Measurements from ENCODE around the gene CSNK1A1L. TPM values are rescaled to one million over a fixed set of nuclear protein-coding genes. Genes with fewer than 3 reads are reported as not detected.

CSNK1A1L gene
- total and polyA plus RNA-seq, 10 of the 15 experiments (the other 5 are each of a cell fraction or from before 2014, with no cell fraction given), result not detected

DNA sequence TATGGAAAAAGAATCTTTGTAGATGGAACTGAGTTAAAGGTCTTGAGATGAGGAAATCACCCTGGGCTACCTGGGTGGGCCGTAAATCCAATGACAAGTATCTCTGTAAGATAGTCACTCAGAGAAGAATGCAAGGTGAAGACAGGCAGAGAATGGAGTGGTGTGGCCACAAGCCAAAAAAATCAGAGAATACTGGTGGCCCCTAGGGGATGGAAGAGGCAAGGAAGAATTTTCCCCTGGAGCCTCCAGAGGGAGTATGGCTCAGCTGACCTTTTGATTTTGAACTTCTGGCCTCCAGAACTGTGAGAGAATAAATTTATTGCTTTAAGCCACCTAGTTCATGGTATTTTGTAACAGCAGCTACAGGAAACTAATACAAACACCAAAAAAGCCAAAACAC is 32.7 kb upstream of the CSNK1A1L start:
- RAD21 ChIA-PET (ENCODE audit: unreplicated experiment), result no interaction called here
- Histone ChIP-seq H3K27me3 (replicated peaks in 1 of 2; ENCODE audit: control insufficient read depth in 2 of 2, insufficient read depth in 2 of 2, low read length in 1 of 2) (no peaks in the 10 kb centered on the region), H3K4me3 (no peak overlapping the region), H3K4me1 (ENCODE audit: control insufficient read depth, insufficient read depth, low read length) (no peaks in the 10 kb centered on the region), H3K79me2 (ENCODE audit: control insufficient read depth, insufficient read depth, low read length) (no peaks in the 10 kb centered on the region), H4K20me1 (ENCODE audit: control insufficient read depth, insufficient read depth) (no peaks in the 10 kb centered on the region), H3K27ac (ENCODE audit: control insufficient read depth, insufficient read depth) (no peak overlapping the region), H2AFZ (ENCODE audit: control insufficient read depth, low read depth, low read length) (no peak overlapping the region), H3K36me3 (ENCODE audit: control insufficient read depth in 2 of 2, insufficient read depth in 2 of 2, low read length in 1 of 2) (no peaks in the 10 kb centered on the region), H3K9me3 (replicated peaks; ENCODE audit: control insufficient read depth, insufficient read depth, low read length) (no peaks in the 10 kb centered on the region), H3K4me2 (ENCODE audit: control insufficient read depth, insufficient read depth) (no peak overlapping the region), H3K9ac (ENCODE audit: control insufficient read depth, insufficient read depth, low read length) (no peak overlapping the region)
- intact Hi-C loops (cut with micrococcal nuclease; ENCODE audit: unreplicated experiment) (no loop called here), in situ Hi-C loops (cut with MboI) (no loop called here)
- BruUV-seq (replicated peaks), result no TSS peak
- POLR2A ChIA-PET, result no interaction called here
- SMC1A ChIA-PET (ENCODE audit: uncharacterized antibody, unreplicated experiment), result no interaction called here
- FAIRE-seq (no peak), ATAC-seq (no peak), DNase-seq (ENCODE audit: low read depth, low spot score) (no peak)
- WGBS (ENCODE audit: insufficient coverage, insufficient replicate concordance, low lambda C conversion rate, missing lambda C conversion rate), result 57% methylated on average over 1 of the region's 1 CpG
- CTCF ChIA-PET, result no interaction called here
- TF ChIP-seq, protein P1, sequence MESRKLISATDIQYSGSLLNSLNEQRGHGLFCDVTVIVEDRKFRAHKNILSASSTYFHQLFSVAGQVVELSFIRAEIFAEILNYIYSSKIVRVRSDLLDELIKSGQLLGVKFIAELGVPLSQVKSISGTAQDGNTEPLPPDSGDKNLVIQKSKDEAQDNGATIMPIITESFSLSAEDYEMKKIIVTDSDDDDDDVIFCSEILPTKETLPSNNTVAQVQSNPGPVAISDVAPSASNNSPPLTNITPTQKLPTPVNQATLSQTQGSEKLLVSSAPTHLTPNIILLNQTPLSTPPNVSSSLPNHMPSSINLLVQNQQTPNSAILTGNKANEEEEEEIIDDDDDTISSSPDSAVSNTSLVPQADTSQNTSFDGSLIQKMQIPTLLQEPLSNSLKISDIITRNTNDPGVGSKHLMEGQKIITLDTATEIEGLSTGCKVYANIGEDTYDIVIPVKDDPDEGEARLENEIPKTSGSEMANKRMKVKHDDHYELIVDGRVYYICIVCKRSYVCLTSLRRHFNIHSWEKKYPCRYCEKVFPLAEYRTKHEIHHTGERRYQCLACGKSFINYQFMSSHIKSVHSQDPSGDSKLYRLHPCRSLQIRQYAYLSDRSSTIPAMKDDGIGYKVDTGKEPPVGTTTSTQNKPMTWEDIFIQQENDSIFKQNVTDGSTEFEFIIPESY (IDR thresholded peaks at IDR 0.05), result no peak
- TF ChIP-seq, protein P2, sequence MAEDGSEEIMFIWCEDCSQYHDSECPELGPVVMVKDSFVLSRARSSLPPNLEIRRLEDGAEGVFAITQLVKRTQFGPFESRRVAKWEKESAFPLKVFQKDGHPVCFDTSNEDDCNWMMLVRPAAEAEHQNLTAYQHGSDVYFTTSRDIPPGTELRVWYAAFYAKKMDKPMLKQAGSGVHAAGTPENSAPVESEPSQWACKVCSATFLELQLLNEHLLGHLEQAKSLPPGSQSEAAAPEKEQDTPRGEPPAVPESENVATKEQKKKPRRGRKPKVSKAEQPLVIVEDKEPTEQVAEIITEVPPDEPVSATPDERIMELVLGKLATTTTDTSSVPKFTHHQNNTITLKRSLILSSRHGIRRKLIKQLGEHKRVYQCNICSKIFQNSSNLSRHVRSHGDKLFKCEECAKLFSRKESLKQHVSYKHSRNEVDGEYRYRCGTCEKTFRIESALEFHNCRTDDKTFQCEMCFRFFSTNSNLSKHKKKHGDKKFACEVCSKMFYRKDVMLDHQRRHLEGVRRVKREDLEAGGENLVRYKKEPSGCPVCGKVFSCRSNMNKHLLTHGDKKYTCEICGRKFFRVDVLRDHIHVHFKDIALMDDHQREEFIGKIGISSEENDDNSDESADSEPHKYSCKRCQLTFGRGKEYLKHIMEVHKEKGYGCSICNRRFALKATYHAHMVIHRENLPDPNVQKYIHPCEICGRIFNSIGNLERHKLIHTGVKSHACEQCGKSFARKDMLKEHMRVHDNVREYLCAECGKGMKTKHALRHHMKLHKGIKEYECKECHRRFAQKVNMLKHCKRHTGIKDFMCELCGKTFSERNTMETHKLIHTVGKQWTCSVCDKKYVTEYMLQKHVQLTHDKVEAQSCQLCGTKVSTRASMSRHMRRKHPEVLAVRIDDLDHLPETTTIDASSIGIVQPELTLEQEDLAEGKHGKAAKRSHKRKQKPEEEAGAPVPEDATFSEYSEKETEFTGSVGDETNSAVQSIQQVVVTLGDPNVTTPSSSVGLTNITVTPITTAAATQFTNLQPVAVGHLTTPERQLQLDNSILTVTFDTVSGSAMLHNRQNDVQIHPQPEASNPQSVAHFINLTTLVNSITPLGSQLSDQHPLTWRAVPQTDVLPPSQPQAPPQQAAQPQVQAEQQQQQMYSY (CRISPR knock-in tag; IDR thresholded peaks at IDR 0.05), result no peak
- no peak for TF ChIP-seq POLR2A (IDR thresholded peaks at IDR 0.05; ENCODE audit: low read depth, low read length)
- no peak for TF ChIP-seq SP1 (IDR thresholded peaks at IDR 0.05; ENCODE audit: low read depth, low read length)
- TF ChIP-seq, protein P3, sequence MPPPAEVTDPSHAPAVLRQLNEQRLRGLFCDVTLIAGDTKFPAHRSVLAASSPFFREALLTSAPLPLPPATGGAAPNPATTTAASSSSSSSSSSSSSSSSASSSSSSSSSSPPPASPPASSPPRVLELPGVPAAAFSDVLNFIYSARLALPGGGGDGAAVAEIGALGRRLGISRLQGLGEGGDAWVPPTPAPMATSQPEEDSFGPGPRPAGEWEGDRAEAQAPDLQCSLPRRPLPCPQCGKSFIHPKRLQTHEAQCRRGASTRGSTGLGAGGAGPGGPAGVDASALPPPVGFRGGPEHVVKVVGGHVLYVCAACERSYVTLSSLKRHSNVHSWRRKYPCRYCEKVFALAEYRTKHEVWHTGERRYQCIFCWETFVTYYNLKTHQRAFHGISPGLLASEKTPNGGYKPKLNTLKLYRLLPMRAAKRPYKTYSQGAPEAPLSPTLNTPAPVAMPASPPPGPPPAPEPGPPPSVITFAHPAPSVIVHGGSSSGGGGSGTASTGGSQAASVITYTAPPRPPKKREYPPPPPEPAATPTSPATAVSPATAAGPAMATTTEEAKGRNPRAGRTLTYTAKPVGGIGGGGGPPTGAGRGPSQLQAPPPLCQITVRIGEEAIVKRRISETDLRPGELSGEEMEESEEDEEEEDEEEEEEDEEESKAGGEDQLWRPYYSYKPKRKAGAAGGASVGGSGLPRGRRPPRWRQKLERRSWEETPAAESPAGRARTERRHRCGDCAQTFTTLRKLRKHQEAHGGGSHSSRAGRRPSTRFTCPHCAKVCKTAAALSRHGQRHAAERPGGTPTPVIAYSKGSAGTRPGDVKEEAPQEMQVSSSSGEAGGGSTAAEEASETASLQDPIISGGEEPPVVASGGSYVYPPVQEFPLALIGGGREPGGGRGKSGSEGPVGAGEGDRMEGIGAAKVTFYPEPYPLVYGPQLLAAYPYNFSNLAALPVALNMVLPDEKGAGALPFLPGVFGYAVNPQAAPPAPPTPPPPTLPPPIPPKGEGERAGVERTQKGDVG (CRISPR knock-in tag; IDR thresholded peaks at IDR 0.05), result no peak
- TF ChIP-seq RELA (IDR thresholded peaks at IDR 0.05; ENCODE audit: borderline replicate concordance, partially characterized antibody), result no peak
- TF ChIP-seq, protein P4, sequence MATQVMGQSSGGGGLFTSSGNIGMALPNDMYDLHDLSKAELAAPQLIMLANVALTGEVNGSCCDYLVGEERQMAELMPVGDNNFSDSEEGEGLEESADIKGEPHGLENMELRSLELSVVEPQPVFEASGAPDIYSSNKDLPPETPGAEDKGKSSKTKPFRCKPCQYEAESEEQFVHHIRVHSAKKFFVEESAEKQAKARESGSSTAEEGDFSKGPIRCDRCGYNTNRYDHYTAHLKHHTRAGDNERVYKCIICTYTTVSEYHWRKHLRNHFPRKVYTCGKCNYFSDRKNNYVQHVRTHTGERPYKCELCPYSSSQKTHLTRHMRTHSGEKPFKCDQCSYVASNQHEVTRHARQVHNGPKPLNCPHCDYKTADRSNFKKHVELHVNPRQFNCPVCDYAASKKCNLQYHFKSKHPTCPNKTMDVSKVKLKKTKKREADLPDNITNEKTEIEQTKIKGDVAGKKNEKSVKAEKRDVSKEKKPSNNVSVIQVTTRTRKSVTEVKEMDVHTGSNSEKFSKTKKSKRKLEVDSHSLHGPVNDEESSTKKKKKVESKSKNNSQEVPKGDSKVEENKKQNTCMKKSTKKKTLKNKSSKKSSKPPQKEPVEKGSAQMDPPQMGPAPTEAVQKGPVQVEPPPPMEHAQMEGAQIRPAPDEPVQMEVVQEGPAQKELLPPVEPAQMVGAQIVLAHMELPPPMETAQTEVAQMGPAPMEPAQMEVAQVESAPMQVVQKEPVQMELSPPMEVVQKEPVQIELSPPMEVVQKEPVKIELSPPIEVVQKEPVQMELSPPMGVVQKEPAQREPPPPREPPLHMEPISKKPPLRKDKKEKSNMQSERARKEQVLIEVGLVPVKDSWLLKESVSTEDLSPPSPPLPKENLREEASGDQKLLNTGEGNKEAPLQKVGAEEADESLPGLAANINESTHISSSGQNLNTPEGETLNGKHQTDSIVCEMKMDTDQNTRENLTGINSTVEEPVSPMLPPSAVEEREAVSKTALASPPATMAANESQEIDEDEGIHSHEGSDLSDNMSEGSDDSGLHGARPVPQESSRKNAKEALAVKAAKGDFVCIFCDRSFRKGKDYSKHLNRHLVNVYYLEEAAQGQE (IDR thresholded peaks at IDR 0.05; ENCODE audit: low read depth, low read length), result no peak
- TF ChIP-seq SMC3 (IDR thresholded peaks at IDR 0.05; ENCODE audit: borderline replicate concordance, low read length), result no peak
- TF ChIP-seq, protein P5, sequence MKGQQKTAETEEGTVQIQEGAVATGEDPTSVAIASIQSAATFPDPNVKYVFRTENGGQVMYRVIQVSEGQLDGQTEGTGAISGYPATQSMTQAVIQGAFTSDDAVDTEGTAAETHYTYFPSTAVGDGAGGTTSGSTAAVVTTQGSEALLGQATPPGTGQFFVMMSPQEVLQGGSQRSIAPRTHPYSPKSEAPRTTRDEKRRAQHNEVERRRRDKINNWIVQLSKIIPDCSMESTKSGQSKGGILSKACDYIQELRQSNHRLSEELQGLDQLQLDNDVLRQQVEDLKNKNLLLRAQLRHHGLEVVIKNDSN (IDR thresholded peaks at IDR 0.05; ENCODE audit: borderline replicate concordance, extremely low read length, insufficient read depth, low read depth, low read length), result no peak
- TF ChIP-seq ETV6 (conservative IDR thresholded peaks at IDR 0.05 in 1 of 2, IDR thresholded peaks at IDR 0.05 in 1 of 2; ENCODE audit: borderline replicate concordance in 1 of 2, low read depth in 1 of 2), result no peak
- TF ChIP-seq CHD4 (IDR thresholded peaks at IDR 0.05), result no peak
